ENCODE measurements around the gene TRAF7.

Gene TRAF7

DNA sequence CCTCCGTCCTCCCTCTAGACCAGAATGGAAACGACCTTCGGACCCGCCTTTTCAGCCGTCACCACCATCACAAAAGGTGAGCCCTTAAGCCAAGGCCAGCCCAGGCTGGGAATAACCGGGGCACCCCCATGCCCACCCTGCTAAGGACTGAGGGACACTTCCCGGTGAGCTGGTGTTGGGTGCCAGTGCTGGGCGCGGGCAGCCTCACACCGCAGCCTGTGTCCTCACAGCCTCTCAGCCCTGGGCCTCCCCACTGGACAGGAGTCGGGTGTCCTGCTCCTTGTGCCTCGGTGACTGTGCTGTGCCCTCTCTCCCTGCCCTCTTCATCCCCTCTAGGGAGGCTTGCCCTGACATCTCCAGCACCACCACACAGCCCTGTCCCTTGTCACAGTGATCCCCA, 10.3 kb downstream of the TRAF7 start:
- no peak for DNase-seq (ENCODE audit: low spot score)

DNA sequence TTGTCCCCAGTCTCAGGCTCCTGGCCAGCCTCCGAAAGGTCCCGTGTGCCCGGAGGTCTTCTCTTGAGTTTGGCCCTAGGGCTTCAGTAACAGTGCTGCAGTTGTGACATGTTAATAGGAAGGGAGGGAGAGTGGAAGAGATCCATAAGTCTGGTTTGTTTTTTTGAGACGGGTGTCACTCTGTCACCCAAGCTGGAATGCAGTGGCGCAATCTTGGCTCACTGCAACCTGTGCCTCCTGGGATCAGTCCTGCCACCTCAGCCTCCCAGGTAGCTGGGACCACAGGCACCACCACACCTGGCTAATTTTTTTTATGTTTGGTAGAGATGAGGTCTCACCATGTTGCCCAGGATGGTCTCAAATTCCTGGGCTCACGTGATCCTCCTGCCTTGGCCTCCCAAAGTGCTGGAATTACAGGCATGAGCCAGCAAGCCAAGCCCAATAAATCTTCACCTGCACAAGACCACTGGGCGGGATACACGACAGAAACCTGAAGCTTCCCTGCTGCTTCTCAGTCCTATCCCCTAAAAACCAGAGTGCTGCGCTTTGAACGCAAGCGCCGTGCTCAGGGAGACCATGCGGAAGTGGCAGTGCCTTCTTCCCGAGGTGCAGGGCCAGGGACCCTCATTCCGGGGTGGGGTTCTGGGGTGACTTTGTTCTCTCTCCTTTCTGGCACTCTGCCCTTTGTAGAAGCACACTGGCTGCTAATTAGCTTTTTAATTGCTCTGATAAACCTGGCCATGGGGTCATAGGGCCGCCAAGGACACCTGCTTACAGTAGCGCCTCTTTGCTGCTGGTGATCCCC, 10.9 kb downstream of the TRAF7 start:
- DNase-seq (ENCODE audit: low spot score), result no peak

DNA sequence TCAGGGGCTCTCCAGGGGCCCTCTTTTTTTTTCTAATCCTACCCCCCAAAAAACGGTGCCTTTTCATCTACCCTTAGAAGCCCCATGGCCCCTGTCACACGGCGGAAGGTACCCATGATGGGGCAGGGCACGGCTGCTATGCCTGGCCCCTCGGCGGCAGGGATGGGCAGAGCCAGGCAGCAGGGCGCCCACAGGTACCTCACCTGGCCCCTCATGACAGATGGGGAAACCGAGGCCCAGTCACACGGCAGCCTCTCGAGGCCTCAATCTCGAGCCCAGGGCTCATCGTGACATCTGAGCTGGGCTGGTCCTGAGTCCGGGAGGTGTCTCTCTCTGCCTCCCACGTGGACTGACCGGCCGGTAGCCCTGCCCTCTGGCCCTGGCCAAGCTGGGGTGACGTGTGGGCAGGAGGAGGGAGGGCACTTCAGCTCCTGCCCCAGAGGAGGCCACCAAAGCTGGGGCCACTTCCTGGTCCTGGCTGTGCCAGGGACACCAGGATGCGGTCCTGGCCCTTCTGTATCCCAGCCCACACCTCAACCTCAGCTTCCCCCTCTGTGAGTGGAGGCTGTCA, 11.6 kb downstream of the TRAF7 start:
- DNase-seq (ENCODE audit: low spot score), result no peak

DNA sequence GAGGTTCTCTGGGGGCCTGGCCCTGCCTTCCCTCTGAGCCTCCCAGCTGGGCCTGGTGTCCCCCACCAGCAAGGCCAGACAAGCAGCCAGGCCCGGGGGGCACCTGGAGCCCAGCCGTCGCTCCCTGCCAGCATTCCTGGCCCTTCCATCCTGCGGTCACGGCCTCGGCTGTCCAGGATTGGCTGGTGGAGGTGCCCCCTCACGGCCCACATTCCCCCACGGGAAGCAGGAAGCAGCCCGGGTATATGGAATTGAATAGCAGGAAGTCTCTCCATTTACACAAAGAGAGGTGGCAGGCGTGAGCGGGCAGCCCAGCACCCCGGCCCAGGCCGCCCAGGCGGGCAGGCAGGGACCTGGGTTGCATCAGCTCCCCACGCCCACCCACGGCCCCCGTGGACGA, 14.5 kb downstream of the TRAF7 start:
- no peak for DNase-seq (ENCODE audit: low spot score)

DNA sequence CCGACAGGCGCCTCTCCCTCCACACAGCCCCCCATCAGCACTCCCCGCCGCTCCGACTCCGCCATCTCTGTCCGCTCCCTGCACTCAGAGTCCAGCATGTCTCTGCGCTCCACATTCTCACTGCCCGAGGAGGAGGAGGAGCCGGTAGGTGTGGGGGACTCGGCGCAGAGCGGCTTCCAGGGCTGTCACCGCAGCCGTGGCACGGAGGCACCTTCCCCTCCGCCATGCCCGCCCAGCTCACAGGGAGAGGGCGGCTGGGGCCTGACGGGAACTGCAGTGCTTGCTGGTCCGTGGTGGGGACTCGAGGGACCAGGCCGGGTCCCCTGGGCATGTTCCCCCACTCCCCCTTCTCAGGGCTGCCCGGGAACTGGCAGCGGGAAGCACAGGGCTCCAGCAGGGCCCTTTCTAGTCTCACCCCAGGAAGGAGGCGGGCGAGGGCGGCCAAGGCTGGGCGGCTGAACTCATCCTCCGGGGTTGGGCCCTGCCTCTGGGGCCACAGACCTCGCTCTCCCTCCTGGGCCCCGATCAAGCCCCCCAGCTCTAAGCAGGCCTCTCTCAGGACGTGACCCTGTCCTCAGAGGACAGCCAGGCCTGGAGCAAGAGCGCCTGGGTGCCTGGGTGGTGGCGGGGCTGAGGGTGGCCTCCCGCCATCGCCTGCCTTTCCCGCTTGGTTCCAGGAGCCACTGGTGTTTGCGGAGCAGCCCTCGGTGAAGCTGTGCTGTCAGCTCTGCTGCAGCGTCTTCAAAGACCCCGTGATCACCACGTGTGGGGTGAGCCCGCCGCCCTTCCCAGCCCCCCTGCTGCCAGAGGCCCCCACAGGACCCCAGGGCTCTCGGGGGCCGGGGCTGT, 15.2 kb downstream of the TRAF7 start:
- no peak for DNase-seq (ENCODE audit: low spot score)

DNA sequence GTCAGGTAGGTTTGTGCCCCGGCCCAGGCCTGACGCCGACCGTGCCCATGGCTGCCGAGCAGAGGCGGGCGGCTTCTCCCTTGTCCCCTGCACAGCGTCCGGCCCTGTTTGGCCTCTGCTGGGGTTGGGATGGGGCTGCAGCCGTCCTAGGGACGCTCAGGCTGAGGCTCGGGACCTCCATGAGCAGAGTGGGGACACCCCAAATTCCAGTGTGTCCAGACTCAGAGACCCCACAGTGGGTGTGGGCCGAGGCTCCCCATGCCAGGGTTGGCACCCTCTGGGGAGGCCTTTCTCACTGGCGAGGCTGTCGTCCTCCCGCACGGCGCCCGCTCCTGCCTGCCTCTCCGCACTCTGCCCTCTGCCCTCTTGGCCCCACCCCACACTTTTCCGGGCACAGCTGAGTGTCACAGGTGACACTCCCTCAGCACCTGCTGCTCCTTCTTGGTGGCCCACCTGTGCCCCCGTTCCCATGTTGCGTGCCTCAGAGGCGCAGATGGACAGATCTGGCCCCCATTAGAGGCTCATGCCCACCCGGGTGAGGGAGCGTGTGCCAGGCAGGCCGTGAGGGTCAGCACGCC, 16.1 kb downstream of the TRAF7 start:
- no peak for DNase-seq (ENCODE audit: low spot score)

DNA sequence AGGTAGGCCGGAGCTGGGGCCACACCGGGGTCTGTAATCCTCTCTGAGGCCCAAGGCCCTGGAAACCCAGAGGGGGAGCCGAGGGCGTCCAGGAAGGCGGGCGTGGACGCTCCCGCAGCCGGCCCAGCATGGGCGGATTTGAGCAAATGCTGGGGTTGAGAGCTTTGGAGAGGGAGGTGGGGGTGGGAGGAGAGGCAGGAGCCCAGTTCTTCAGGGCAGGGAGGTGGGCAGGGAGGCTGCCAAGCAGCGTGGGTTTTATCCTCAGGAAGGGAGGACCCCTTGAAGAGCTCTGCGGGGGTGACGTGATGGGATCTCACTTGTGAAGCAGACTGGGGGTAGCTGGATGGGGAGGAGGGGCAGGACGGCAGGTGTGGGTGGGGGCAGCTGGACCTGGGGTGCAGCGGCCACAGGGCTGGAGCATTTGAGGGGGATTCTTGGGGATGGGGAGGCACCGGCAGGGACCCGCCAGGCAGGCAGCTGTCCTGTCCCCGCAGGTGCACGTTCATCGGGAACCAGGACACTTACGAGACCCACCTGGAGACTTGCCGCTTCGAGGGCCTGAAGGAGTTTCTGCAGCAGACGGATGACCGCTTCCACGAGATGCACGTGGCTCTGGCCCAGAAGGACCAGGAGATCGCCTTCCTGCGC, 17.2 kb downstream of the TRAF7 start:
- DNase-seq (ENCODE audit: low spot score), result no peak

DNA sequence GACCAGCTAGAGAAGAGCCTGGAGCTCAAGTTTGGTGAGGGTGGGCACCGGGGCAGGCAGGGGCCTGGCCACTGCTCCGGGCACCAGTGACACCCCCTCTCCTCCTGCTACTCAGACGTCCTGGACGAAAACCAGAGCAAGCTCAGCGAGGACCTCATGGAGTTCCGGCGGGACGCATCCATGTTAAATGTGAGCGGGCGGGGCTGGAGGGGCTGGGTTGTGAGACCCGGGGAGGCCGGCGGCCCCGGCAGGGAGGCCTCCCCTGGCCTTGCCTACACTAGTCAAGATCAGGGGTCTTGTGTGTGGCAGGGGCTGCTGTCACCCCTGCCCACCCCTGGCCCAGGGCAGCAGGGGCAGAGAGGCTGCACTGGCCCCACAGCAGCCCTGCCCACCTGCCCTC, 17.8 kb downstream of the TRAF7 start:
- DNase-seq (ENCODE audit: low spot score), result no peak

DNA sequence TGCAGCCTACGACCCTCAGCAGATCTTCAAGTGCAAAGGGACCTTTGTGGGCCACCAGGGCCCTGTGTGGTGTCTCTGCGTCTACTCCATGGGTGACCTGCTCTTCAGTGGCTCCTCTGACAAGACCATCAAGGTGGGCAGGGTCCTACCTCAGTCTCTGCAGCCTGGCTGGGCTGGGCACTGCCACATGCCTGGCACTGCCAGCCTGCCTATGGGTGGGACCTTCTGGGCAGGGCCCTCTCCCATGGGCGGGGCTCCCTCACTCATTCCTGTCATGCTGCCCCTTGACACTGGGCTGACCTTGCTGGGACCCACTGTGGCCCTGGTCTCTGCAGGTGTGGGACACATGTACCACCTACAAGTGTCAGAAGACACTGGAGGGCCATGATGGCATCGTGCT, 18.3 kb downstream of the TRAF7 start:
- DNase-seq (ENCODE audit: low spot score), result no peak

DNA sequence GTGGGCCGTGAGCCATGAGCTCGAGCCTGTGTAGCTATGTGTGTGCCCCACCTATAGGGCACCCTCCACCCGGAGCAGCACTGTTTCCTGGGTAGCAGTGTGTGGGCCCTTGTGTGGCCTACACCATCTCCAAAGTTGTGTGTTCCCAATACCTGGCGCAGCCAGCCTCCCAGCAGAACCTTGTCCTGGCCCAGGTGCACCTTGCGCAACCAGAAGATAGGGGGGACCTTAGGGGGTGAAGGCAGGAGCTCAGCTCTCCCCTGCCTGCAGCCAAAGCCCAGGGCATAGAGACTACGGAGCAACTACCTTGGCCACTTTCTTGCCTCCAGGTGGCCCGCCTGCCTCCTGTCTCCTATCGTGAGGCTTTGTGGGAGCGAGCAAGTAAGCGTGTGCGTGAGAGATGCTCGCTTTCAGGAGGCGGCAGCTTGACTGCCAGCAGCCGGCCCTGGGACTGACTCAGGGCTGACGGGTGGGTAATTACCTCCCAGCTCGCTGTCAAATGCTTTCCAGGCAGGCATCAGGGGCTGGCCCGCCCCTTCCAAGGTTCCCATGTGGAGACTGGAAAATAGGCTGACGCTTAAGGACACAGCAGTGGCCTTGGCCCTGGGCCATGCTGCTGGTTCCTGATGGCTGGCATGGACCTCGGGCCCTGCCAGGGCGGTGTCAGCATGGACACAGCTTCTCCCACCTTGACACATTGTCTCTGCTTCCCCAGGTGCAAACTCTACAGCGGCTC, 19.0 kb downstream of the TRAF7 start:
- no peak for DNase-seq (ENCODE audit: low spot score)

DNA sequence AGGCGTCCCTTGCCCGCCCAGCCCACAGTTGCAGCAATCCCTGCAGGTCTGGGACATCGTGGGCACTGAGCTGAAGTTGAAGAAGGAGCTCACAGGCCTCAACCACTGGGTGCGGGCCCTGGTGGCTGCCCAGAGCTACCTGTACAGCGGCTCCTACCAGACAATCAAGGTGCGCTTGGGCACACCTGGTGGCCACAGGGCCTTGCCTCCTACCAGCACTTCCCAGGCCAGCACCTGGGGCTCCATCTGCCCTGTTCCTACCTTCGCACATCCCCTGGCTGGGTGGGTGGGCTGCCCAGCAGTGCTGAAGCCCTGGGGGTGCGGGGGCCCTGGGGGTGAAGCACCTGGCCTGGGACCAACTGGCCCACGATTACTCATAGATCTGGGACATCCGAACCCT, 19.9 kb downstream of the TRAF7 start:
- DNase-seq (ENCODE audit: low spot score), result no peak

DNA sequence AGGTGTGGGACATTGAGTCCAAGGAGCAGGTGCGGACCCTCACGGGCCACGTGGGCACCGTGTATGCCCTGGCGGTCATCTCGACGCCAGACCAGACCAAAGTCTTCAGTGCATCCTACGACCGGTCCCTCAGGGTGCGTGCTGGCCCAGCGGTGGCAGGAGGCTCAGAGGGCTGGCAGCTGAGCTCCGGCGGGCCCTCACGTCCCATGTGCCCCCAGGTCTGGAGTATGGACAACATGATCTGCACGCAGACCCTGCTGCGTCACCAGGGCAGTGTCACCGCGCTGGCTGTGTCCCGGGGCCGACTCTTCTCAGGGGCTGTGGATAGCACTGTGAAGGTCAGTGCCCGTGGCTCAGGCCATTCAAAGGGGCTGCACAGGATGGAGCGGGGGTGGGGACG, 20.5 kb downstream of the TRAF7 start:
- no peak for DNase-seq (ENCODE audit: low spot score)

DNA sequence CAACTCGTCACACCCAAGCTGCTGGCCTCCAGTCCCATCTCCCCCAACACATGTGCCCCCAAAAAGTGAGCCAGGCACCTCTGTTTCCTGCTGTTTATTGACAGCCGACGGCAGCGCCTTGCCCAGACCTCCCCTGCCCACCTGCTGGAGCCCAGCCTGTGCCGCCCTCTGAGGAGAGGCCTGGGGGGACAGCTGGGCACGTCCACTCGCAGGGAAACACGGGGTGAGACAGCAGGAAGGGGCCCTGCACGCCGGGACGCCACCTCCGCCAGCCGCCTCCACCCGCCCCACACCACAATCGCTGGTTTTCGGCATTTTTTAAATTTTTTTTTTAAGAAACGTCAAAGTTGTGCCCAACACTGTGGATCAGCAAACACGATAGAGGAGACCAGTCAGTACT, 21.5 kb downstream of the TRAF7 start:
- no peak for DNase-seq (ENCODE audit: low spot score)

DNA sequence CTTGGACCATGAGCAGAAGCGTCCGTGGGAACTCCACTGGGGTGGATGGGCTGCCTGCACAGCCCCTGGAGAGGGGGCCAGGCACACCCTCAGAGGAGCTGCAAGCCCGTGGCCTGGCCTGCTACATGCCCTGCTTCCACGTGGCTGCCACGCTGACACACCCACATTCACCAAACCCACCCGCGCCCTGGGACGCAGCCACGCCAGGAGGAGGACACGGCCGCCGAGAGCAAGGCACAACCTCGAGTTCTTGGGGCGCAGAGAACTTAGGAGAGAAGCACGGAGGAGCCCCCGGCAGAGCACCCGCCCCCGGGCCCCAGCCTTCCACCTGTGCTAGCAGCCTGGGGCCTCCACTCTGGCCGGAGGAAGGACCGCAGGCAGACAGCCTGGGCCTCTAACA, 22.0 kb downstream of the TRAF7 start:
- DNase-seq (ENCODE audit: low spot score), result no peak

DNA sequence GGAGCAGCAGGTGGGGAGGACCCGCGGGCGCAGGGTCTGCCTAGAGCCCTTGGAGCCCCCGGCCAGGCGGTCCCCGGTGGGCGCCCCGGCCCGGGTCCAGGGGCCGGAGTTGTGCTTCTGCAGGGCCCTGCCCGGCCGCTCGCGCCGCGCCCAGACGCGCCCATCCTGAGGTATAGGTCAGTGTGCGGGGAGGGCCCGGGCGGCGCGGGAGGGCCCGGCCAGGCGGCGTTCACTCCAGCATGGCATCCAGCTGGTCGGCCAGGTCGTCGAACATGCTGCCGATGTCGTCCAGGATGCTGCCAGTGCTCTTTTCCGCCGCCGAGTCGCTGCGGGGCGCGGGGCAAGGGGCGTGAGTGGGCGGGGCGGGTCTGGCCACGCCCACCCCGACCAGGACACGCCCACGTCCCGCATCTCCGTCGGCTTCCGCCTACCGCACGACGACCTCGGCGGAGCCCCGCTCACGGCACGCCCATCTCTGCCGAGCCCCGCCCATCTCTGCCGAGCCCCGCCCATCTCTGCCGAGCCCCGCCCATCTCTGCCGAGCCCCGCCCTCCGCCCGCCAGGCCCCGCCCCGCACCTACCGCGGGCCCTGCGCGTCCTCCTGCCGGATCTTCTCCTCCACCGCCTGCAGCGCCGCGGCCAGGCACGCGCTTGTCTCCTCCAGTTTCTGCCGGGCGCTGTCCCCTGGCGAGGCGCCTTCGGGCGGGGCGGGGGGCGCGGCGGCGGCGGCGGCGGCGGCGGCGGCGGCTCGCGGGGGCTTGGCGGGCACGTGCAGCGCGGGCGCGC, 22.9 kb downstream of the TRAF7 start:
- no peak for DNase-seq (ENCODE audit: low spot score)

DNA sequence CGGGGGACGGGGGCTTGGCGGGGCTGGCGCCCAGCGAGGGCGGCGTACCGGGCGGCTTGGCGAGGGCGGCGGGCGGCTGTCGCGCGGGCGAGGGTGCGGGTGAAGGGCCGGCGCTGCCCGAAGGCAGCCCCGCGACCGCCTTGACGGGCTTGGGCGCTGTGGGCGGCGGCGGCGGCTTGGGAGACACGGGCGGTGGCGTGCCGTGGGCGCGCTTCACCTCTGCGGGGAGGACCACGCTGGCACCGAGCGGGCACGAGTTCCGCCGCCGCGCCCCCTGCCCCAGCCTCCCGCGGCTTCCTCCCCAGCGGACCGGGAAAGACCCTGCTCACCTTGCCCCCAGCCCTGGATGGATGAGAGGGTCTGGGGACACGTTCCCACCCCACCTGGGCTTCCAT, 23.5 kb downstream of the TRAF7 start:
- no peak for DNase-seq (ENCODE audit: low spot score)

DNA sequence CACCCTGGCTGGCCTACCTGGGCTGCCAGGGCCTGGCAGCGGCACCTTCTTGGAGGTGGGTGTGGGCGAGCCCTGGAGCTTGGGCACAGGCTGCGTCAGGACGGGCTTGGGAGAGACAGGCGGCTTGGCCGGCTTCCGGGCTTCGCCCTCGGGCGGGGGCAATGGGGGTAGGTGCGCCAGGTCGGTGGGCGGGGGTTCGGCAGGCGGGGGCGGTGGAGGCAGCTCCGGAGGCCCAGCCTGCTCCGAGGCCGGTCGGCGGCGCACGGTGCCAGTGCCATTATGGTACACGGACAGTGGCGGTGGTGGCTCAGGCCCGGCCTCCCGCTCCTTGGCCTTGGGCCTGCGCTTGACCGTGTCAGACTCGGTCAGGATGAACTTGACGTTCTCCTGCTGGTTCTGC, 24.0 kb downstream of the TRAF7 start:
- DNase-seq (ENCODE audit: low spot score), result no peak

DNA sequence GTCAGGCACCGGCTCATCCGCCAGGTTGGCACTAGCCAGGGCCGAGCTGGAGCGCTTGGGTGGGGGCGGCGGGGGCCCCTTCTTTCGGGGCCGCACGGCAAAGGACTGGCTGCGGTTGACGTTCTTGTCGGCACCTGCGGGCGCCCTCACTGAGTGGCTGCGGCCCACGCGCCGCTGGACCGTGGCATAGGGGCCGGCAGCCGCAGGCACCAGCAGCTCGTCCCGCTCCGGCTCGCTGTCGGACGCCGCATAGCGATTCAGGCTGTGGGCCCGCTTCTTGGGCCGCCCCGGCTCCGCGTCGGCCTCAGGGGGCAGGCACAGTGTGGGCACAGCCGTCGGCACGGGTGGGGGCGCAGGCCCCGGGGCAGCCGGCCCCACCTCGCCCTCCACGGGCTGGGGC, 24.9 kb downstream of the TRAF7 start:
- no peak for DNase-seq (ENCODE audit: low spot score)

DNA sequence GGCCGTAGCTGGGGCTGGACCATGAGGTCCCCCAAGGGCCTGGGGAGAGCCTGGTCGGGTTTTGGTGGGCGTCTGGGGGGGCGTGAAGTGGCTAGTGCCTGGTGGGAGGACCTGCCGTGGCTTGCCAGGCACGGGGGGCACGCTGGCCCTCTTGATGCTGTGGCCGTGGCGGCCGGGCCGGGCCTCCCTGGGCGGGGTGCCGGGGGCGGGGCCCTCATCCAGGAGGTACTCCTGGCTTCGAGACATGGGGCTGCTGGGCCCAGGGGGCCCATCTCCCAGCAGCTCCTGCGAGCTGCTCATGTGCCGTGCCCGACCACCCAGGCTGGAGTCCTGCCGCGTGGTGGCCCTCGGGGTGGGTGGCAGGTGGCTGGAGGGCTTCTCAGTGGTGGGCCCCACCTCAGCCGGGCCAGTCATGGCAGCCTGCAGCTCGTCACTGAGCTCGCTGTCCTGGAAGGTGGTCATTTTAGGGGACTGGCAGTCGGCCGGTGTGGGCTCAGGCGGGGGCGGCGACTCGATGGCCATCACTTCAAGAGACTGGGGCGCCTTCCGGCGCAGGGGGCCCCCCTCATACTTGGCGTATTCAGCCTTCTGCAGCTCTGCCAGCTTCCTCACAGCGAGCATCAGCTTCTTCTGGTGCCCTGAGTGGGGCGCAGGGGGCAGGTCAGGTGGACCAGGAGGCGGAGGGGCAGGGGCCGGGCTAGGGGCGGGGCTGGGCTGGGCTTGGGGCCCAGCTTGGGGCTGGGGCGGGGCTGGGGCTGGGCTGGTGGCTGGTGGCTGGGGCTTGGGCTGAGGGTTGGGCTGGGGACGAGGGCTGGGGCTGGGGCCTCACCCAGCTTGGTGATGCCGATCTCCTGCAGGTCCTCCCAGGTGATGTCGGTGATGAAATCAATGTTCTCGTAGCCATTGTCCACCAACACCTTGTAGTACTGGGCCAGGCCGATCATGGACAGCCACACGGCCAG, 25.7 kb downstream of the TRAF7 start:
- DNase-seq (ENCODE audit: low spot score), result no peak

DNA sequence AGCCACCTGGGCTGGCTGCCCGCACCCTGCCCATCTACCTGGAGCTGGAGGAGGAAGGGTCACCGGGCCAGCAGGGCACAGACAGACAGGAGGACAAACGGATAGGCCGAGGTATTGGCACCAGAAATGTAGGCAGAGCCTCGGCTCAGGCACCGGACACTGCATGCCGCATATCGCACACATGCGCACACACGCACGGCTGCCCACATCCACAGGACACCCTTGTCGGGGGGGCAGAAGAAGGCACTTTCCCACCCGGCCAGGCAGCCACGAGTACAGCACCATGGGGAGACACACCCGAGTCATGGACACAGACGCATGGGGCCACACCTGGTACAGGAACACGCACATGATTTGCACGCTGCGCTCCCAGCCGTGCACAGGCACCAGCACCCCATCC, 26.4 kb downstream of the TRAF7 start:
- DNase-seq (ENCODE audit: low spot score), result no peak

Data from HuH-7 (cell line).